Activated T-helper 9 cell treated with anti-CD3 and anti-CD28 coated beads, Interleukin-2, amount 50 U/mL, for 16 hours (primary cell): Measurements from ENCODE around the gene BAIAP2.
"Not testable (repeated sequence)": the region's sequence is repeated elsewhere in the genome, so short reads cannot be mapped to it uniquely, and the experiment has no call there.

Experiments used
- DNase-seq: peaks from one replicate; pipeline ENCODE4 v3.0.0-alpha.2; 2020; ENCODE audit warnings: low read depth

BAIAP2 gene

DNA sequence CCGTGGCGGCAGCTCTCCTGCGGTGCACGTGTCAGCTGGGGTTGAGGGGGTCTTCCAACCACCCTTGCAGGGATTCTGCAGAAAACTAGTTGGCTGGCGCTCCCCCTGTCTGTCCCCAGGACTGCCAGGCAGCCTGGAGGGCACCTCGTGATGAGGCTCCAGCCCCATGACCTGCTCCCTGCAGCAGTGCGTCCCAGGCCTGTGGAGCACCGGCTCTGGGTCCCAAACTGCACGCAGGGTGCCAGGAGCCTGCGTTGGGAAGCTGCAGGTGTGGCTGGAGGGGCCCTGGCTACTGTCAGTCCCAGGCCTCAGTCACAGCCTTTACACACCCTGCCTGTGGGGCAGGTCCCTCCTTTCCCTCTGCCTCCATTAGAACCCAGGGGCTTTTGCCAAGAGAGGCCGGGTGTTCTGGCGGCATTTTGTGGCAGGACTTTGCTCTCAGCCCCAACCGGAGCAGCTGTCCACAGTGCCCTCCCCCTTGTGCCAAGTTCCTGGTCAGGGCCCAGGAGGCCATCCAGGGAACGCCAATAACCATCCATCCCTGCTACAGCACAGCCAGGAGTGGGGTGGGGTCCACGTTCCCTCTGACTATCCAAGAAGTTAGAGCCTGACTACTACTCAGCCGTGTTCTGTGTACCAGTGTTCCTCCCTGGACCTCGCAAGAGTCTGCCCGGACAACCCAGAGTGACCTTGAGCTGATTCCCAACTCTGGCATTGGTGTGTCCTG is 34.2 kb upstream of the BAIAP2 start:
- no peak for DNase-seq

DNA sequence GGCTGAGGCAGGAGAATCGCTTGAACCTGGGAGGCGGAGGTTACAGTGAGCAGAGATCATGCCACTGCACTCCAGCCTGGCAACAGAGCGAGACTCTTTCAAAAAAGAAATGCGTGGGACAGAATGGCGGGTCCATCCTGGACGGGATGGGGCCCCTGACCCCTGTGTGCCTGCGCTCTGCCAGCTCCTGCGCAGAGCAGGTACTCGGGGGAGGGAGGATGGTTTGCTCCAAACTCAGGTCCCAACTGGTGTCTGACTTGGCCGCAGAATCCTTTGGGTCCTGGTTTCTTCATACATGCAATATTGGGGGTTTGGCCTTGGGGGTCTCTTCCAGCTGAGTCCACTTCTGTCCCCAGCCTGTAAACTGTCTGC is 33.0 kb upstream of the BAIAP2 start:
- no peak for DNase-seq

DNA sequence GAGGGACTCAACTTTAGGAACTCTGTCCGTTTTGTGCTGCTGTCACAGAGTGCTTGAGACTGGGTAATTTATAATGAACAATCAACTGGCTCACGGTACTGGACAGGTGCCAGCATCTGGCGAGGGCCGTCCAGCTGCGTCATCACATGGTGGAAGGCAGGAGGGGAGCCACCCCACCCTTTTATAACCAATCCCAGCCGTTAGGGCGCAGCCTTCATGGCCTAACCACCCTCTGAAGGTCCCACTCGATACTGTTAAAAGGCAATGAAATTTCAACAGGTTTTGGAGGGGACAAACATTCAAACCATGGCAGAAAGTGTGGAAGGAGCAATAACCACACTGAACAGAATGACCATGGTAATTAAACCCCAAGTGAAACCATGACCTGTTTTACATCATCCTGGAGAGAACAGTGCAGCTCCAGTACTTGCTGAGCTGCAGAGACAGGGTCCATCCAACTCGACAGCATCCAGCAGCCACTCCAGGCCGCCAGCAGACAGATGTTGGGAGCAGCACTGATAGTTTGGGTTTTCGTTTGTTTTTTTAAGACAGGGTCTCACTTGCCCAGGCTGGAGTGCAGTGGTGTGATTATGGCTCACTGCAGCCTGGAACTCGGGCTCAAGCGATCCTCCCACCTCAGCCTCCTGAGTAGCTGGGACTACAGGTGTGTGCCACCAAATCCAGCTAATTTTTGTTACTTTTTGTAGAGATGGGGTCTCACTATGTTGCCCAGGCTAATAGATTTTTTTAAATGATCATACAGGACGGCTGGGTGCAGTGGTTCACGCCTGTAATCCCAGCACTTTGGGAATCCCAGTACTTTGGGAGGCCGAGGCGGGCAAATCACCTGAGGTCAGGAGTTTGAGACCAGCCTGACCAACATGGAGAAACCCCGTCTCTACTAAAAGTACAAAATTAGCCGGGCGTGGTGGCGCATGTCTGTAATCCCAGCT is 32.3 kb upstream of the BAIAP2 start:
- no peak for DNase-seq

DNA sequence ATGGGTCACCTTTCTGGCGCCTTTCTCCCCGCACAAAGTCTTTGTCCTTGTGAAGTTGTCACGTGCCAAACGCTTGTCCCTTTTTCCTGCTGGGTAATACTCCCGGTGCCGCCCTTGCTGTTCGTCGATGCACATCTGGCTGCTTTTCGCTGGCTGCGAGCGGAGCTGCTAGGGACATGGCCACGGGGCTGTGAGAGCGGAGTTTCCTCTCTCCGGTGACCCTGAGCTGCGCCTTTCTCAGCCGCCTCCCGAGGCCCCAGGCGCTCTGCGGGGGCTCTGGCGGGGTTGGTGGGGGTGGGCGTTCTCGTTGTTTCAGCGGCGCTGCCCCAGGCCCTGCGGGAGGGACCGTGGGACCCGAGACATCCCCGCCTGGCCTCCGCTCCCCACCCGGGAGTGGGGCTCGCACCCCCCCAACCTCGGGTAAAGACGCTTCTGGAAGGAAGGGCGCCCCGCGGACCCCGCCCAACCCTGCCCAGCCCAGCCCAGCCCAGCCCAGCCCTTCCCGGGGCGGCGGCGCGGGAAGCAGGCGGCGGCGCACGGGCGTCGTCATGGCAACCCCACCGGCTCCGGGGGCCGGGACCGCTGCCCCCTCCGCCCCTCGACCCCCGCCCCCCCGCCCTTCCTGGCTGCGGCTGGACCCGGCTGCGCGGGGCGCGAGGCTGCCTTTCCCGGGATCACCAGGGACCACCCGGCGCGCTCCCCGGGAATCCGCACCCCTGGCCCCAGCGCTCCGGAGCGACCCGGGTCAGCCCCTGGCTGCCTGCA is 31.1 kb upstream of the BAIAP2 start:
- no peak for DNase-seq

DNA sequence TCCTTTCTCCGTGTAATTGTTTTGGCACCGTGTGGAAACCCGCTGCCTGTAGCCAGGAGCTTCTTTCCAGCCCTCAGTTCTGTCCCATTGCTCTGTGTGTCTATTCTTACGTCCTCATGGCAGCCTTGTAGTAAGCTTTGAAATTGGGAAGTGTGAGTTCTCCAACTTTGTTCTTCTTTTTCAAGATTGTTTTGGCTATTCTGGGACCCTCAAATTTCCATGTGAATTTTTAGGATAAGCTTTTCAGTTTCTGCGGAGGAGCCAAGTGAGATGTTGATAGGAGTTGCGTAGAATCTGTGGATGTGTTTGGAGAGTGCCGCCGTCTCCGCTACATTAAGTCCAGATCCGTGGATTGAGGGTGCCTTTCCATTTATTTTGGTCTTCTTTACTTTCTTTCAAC is 28.1 kb upstream of the BAIAP2 start:
- DNase-seq, result no peak

DNA sequence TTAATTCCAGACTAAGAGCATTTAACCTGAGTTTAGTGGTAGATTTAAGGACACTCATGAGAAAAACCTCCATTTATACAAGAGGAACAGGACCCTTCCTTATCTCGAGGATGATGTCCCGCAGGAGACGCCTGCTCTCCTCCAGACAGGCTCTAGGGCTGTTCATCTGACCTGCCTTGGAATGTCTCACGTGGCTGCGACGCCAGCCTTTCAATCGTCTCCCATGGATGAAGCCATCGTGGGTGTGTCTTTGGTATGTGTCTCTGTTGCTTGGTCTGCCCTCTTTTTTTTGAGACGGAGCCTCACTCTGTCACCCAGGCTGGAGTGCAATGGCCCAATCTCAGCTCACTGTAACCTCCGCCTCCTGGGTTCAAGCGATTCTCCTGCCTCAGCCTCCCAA is 26.8 kb upstream of the BAIAP2 start:
- DNase-seq, result no peak

DNA sequence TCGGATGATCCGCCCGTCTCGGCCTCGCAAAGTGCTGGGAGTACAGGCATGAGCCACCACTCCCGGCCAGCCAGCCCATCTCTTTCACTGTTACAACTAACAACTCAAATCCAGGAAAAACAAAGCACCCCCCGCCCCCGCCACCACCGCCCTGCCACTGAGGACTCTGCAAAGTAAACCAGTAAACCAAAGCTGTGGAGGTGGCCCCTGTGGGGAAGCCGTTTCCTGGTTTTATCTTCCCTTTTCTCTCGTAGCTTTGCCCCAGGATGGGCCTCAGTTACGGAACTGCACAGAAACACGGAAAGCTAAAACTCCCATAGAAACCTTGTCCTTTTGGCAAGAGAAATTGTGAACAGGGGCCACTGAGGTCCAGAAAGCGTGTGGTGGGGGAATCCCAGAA is 25.8 kb upstream of the BAIAP2 start:
- DNase-seq, result no peak

DNA sequence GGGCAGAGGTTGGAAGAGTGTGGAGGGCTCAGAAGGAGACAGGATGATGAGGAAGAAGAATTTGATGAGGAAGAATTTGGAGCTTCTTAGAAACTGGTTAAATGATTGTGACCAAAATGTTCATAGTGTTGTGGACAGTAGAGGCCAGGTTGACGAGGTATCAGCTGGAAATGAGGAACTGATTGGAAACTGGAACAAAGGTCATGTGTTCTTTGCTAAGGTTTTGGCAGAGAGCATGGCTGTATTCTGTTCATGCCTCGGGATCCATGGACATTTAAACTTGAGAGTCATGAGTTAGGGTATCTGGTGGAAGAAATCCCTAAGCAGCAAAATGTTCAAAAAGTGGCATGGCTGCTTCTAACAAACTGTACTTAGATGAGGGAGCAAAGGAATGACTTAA is 24.0 kb upstream of the BAIAP2 start:
- no peak for DNase-seq

DNA sequence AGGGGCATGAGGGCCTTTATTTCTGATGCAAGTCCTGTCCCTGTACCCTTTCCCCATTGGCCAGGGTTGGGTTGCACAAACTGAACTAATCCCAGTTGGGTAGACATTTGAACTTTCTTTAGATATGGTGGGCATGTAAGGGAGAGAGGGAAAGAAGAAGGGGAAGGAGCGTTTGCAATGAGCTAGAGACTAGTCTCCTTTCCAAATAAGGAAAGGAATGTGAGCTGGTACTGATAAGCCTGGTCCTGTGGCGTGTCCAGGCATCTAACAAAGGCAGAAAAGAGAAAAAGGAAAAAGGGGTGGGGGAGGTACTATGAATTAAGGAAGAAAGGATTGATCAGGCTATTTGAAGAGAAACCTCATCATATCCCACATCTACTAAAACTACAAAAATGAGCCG is 23.0 kb upstream of the BAIAP2 start:
- no peak for DNase-seq

DNA sequence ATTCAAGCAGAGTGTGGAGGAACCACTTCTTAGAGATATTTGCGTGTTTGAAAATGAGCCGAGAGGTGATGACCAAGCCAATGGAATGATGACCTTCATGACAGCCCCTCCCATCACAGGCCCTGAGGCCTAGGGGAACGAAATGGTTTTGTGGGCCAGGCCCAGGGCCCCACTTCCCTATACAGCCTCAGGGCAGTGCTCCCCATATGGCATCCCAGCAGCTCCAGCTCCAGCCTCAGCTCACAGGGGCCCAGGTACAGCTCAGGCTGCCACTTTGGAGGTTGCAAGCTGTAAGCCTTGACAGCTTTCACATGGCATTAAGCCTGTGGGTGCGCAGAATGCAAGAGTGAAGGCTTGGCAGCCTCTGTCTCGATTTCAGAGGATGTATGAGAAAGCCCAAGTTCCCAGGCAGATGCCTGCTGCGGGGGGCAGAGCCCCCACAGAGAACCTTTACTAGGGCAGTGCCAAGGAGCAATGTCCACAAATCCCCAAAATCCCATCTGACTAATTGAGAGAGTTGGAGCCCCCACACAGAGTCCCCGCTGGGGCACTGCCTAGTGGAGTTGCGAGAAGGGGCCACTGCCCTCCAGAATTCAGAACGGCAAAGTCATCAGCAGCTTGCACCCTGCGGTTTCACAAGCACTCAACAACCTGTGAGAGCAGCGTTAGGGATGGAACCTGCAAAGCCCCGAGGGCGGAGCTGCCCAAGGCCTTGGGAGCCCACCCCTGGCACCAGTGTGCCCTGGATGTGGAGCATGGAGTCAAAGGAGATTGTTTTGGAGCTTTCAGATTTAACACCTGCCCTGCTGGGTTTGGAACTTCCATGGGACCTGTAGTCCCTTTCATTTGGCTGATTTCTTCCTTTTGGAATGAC is 22.1 kb upstream of the BAIAP2 start:
- no peak for DNase-seq

DNA sequence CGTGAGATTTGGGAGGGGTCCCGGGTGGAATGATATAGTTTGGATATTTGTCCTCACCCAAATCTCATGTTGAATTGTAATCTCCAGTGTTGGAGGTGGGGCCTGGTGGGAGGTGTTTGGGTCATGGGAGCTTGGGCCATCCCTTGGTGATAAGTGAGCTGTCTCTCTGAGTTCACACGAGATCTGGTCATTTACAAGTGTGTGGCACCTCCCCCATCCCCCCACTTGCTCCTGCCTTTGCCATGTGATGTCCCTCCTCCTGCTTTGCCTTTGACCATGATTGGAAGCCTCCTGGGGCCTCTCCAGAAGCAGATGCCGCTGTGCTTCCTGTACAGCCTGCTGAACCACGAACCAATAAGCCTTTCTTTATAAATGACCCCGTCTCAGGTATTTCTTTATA is 21.3 kb upstream of the BAIAP2 start:
- DNase-seq, result no peak

DNA sequence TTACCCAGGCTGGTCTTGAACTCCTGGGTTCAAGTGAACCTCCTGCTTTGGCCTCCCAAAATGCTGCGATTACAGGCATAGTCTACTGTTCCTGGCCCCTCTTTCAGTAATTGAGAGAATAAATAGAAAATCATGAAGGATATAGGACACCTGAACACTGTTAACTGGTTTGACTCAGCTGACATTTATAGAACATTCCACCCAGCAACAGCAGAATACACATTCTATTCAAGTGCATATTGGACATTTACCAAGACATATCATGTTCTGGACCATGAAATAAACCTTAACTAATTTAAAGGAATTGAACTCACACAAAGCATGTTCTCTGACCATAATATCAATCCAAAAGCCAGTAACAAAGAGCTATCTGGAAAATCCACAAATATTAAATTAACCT is 19.8 kb upstream of the BAIAP2 start:
- no peak for DNase-seq

DNA sequence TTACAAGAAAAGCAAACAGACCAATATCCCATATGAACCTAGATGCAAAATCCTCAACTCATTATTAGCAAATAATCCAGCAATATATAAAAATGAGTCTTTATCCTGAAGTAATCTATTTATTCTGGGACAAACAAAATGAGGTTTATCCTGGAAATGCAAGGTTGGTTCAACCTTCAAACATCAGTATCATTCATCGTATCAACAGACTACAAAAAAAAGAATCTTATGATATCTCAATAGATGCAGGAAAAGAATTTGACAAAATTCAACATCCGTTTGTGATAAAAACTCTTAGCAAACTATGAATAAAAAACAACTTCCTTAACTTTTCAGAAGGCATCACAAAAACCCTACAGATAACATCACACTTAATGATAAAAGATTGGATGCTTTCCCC is 18.4 kb upstream of the BAIAP2 start:
- no peak for DNase-seq

DNA sequence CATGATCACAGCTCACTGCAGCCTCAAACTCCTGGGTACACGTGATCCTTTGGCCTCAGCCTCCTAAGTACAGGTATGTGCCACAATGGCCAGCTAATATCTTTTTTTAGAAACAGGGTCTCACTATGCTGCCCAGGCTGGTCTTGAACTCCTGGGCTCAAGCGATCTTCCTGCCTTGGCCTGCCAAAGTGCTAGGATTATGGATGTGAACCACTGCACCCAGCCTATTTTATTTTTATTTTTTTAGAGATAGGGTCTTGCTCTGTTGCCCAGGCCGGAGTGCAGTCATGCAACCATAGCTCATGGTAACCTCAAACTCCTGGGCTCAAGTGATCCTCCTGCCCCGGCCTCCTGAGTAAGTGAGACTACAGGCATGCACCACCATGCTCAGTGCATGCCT is 17.6 kb upstream of the BAIAP2 start:
- DNase-seq, result not testable (repeated sequence)

DNA sequence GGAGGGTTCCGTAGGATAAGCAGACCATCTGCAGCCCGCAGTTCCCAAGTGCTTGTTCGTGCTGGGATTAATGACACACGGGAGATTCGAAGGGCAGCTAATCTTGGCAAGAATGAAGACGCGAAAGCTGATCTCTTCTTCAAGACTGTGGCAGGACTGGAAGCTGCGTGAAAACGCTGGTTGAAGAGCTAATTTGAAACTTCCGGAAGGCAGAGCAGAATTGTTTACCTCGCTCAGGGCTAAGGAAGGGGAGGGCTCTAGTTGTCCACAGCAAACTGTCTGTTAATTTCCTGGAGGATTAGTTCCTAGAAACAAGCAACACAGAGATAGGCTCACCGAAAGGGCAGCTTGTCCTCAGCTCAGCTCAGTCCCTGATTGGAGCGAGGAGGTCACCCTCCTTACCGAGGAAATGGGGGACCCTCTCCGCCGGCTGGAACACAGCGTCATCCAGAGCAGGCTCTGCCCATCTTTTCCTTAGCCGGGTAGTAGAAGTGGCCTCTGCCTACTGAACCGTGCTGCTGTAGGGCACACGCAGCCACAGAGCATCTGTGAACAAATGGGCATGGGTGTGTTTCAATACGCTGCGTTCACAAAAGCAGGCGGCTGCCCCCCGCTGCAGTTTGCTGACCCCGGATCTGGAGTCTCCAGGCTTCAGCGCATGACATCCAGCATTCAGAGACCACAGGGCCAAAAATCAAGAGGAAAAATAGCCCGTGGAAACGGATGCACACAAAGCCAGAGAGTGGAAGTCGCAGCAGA is 16.7 kb upstream of the BAIAP2 start:
- no peak for DNase-seq

DNA sequence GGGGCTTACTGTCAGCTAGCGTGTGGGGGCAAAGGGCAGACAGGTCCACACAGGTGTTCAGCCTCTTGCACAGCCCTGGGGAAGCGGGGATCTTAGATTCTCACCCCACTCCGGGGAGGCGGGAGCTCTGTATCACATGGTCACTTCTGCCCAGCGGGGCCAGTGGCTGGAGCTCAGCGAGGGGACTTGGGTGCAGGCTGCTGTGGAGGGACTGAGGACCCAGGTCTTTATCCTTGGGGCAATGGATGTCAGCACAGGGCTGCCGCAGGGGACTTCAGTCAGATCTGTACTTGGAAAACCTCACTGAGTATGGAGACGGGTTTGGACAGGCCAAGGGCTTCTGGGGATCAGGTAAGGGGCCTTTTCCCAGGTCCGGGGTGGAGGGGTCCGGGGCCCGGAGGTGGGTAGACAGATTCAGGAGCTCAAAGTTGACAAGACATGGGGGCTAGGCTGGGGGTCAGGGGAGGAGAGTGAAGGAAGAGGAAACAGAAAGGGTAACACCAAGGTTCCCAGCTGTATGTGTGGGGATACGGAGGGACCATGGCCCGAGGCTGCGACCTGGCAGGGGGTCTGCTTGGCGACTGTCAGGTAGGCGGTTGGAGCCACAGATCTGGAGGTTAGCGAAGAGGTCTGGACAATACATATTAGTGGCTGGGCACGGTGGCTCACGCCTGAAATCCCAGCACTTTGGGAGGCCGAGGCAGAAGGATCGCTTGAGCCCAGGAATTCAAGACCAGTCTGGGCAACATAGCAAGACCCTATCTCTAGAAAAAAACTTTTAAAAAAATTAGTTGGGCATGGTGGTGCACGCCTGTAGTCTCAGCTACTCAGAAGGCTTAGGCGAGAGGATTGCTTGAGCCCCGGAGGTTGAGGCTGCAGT is 15.1 kb upstream of the BAIAP2 start:
- no peak for DNase-seq

DNA sequence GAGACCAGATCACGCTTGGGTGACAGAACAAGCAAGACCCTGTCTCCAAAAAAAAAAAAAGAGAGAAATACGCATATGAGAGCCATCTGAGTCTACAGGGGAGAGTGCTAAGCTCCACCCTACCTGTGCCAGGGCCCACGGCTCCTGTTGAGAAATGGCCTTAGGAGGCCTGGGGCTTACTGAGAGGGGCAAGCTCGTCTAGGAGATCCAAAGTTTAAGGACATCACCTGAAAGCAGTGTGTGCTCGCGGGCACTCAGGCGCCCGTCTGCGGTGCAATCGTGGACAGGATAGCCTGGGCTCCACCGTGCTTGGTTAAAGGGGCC is 14.5 kb upstream of the BAIAP2 start:
- no peak for DNase-seq

DNA sequence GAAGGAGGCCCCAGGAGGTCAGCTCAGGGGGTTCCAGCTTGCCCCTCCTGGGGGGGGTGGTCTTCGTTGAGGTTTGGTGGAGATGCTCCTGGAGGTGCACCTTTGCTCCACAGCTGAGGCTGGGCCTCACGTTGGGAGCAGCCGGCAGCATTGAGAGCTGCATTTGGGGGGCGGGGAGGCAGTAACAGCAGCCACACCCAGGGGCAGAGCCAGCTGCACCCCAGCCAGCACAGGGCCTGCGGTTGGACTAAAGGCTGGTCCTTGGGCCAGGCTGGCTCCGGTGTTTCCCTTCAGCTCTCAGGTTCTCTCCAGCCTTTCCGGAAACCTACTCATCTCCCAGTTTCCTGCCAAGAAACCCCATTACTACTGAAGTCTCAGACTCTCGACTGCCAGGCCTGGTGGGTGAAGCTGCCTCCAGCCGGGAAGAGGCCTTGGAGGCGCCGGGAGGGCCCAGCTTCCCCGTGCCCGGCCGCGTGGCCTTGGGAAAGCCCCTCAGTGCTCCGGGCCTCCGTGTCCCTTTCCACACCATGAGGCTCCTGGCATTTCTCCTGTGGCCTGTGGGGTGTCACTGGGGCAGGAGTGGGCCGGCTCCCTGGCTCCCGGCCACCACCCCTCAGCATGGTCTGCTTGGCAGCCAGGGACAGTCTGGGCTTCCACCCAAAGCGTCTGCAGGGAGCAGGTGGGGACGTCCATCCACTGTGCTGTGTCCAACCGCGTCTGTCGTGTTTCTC is 14.0 kb upstream of the BAIAP2 start:
- no peak for DNase-seq

DNA sequence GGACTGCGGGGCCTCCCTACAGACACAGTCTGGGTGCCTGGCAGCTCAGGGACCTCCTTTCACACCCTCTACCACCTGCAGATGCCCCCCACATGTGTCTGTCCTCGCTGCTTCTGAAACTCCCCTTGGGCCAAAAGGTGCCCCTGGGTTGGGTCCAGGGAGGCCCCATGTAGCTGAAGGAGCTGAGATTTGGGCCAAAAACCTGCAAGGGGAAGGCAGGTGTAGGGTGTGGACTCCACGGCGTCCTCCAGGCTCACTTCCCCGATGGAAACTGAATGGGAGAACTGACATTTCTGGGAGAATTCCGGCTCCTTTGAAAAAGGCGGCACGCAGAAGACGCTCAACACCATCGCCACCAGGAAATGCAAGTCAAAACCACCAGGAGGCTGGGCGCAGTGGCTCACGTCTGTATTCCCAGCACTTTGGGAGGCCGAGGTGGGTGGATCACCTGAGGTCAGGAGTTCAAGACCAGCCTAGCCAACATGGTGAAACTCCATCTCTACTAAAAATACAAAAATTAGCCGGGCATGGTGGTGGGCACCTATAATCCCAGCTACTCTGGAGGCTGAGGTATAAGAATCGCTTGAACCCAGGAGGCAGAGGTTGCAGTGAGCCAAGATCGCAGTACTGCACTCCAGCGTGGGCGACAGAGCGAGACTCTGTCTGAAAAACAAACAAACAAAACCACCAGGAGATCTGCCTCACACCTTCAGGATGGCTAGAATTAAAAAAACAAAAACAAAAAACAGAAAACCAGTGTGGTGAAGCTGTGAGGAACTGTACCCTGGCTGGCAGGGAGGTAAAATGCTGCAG is 13.2 kb upstream of the BAIAP2 start:
- no peak for DNase-seq
